H1 (cell line): ENCODE measurements around the gene WNT11. TPM values are rescaled to one million over a fixed set of nuclear protein-coding genes. Genes with fewer than 3 reads are reported as not detected.

Experiments
- CTBP2 ChIP-seq: IDR thresholded peaks from 2 replicates; pipeline ENCODE4 v1.7.0; 2011; ENCODE audit warnings: borderline replicate concordance, mild to moderate bottlenecking, moderate library complexity, mixed read lengths, low read length; ENCODE audit not compliant: insufficient read depth, insufficient read length
- SP2 ChIP-seq: IDR thresholded peaks from 2 replicates; pipeline ENCODE4 v1.6.1; 2012; ENCODE audit warnings: mild to moderate bottlenecking, low read length, inconsistent platforms
- ZNF274 ChIP-seq: IDR thresholded peaks from 2 replicates; pipeline ENCODE4 v1.7.0; 2012; ENCODE audit warnings: low read length, borderline replicate concordance; ENCODE audit errors: extremely low read depth
- polyA plus RNA-seq, 7 experiments: library from polyadenylated mRNA; depleted of rRNA in 3 of 7; stranded (reverse) in 5 of 7; unstranded in 2 of 7; fragments of >200 nt in 5 of 7; fragments of 200-250 nt in 2 of 7; gene quantifications; 1 replicate in 5 of 7; 2 replicates in 1 of 7; 4 replicates in 1 of 7; pipeline versions ENCODE4 v1.2.1 to v1.2.3, GENCODE V29; 2011 to 2013; ENCODE audit warnings: missing spikeins in 2 of 7, mixed read lengths in 2 of 7
- total RNA-seq: library from RNA; stranded (reverse); fragmentation: NEBNext Ultra II Directional; extraction: Animal tissue kit (Norgen Biotek cat#: 25700); gene quantifications from 2 replicates; pipeline ENCODE4 v1.2.1, GENCODE V29; 2021
- TF ChIP-seq, protein P1 (sequence below): fragments of 300-600 bp; sonication (generic); IDR thresholded peaks from 2 replicates; pipeline ENCODE4 v1.7.1; 2012; ENCODE audit warnings: low read length, moderate library complexity, mild to moderate bottlenecking, inconsistent platforms; ENCODE audit not compliant: insufficient replicate concordance

The WNT11 gene
- total and polyA plus RNA-seq, 2 of the 8 experiments (the other 6 are each of a cell fraction or from before 2014, with no cell fraction given): 0.11 to 0.45 TPM

DNA sequence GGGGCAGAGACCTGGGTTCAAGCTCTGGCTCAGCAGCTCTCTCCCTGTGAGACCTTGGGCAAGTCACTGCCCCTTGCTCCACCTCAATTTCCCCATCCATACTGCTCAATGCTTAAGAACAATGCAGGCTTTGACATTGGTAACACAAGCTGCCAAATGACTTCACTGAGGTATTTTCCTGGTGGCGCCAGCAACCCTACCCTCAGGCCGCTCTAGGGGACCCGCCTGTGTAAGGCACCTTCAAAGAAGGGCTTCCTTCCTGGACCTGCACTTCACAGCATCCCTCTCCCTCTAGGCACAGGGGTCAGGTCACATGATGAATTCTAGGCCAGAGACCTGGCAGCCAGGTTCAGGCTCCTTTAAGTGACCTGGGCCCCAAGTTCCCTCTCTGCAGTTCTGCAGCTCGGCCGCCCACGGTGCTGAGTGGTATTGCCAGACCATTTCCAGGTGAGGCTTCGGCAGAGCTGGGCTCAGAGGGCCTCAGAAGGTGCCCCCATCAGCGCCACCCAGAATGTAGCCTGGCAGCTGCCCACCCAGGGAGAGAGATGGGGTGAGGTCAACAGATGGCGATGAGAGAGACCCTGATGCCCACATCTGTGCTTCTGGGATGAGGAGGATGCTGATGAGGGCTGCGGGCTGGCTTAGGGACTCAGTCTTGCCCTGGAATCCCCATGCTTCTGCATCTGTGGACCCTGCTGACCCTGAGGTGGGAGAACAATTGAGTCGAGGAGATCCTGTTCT is 4.5 kb downstream of the WNT11 start (continued):
- TF ChIP-seq SP2 (no peak), CTBP2 (no peak), ZNF274 (no peak)
- TF ChIP-seq, protein P1, sequence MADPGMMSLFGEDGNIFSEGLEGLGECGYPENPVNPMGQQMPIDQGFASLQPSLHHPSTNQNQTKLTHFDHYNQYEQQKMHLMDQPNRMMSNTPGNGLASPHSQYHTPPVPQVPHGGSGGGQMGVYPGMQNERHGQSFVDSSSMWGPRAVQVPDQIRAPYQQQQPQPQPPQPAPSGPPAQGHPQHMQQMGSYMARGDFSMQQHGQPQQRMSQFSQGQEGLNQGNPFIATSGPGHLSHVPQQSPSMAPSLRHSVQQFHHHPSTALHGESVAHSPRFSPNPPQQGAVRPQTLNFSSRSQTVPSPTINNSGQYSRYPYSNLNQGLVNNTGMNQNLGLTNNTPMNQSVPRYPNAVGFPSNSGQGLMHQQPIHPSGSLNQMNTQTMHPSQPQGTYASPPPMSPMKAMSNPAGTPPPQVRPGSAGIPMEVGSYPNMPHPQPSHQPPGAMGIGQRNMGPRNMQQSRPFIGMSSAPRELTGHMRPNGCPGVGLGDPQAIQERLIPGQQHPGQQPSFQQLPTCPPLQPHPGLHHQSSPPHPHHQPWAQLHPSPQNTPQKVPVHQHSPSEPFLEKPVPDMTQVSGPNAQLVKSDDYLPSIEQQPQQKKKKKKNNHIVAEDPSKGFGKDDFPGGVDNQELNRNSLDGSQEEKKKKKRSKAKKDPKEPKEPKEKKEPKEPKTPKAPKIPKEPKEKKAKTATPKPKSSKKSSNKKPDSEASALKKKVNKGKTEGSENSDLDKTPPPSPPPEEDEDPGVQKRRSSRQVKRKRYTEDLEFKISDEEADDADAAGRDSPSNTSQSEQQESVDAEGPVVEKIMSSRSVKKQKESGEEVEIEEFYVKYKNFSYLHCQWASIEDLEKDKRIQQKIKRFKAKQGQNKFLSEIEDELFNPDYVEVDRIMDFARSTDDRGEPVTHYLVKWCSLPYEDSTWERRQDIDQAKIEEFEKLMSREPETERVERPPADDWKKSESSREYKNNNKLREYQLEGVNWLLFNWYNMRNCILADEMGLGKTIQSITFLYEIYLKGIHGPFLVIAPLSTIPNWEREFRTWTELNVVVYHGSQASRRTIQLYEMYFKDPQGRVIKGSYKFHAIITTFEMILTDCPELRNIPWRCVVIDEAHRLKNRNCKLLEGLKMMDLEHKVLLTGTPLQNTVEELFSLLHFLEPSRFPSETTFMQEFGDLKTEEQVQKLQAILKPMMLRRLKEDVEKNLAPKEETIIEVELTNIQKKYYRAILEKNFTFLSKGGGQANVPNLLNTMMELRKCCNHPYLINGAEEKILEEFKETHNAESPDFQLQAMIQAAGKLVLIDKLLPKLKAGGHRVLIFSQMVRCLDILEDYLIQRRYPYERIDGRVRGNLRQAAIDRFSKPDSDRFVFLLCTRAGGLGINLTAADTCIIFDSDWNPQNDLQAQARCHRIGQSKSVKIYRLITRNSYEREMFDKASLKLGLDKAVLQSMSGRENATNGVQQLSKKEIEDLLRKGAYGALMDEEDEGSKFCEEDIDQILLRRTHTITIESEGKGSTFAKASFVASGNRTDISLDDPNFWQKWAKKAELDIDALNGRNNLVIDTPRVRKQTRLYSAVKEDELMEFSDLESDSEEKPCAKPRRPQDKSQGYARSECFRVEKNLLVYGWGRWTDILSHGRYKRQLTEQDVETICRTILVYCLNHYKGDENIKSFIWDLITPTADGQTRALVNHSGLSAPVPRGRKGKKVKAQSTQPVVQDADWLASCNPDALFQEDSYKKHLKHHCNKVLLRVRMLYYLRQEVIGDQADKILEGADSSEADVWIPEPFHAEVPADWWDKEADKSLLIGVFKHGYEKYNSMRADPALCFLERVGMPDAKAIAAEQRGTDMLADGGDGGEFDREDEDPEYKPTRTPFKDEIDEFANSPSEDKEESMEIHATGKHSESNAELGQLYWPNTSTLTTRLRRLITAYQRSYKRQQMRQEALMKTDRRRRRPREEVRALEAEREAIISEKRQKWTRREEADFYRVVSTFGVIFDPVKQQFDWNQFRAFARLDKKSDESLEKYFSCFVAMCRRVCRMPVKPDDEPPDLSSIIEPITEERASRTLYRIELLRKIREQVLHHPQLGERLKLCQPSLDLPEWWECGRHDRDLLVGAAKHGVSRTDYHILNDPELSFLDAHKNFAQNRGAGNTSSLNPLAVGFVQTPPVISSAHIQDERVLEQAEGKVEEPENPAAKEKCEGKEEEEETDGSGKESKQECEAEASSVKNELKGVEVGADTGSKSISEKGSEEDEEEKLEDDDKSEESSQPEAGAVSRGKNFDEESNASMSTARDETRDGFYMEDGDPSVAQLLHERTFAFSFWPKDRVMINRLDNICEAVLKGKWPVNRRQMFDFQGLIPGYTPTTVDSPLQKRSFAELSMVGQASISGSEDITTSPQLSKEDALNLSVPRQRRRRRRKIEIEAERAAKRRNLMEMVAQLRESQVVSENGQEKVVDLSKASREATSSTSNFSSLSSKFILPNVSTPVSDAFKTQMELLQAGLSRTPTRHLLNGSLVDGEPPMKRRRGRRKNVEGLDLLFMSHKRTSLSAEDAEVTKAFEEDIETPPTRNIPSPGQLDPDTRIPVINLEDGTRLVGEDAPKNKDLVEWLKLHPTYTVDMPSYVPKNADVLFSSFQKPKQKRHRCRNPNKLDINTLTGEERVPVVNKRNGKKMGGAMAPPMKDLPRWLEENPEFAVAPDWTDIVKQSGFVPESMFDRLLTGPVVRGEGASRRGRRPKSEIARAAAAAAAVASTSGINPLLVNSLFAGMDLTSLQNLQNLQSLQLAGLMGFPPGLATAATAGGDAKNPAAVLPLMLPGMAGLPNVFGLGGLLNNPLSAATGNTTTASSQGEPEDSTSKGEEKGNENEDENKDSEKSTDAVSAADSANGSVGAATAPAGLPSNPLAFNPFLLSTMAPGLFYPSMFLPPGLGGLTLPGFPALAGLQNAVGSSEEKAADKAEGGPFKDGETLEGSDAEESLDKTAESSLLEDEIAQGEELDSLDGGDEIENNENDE: no peak
